ENCODE results near the gene THSD7B.

GRCh38 chr2:137674991-137675390, 909.6 kb downstream of the THSD7B start:
- TF ChIP-seq CTCF (IDR thresholded peaks at IDR 0.05) (no peak), EP300 (IDR thresholded peaks at IDR 0.05) (no peak), POLR2A (IDR thresholded peaks at IDR 0.05; ENCODE audit: low read depth) (no peak)

Data from esophagus muscularis mucosa (tissue), 4 donors.